ENCODE measurements around the gene PYCARD. TPM values are rescaled to one million over a fixed set of nuclear protein-coding genes. Genes with fewer than 3 reads are reported as not detected.

PYCARD gene
- 10 to 100 TPM; 27.1 to 88.4 (median 49.7) TPM for total RNA-seq

DNA sequence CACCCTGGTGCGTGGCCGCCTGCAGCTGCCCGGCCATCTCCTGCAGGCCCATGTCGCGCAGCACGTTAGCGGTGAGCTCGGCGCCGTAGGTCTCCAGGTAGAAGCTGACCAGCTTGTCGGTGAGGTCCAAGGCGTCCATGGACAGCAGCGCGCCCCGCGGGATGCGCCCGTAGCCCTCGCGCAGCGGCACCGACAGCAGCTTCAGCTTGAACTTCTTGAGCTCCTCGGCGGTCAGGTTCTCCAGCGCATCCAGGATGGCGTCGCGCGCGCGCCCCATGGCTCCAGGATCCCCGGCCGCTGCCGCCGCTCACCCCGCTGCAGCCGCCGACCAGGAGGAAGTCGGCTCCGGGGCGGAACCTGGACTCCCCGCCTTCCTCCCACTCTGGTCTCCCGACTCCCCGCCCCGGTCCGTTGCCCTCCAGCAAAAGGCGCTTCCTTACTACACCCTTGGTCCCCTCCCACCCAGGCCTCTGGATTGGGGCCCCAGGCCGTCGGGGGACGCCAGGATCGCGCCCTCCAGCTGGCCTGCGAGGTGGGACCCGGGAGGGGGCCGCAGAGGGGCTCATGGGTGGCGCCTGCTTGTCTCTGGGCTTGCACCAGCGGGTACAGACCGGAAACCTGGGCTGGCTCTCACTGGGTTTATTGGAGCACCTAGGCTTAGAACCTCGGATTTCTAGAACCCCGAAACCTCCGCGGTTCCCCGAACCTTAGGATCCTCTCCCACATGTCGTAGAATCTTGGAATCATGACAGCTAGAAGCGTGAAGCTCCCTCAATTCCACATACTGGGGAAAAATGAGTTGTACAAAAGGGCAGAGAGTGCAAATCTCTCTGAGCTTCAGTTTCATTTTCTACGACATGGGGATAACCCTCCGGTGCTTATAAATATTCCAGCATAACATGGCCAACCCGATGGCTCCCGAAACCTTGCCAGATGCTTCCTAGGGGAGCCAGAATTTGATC, at the start of gene PYCARD:
PYCARD (minus strand) TSS at position 347 of the 962 bp plus-strand sequence; CDS start at position 277, 70 bp downstream.
- TF ChIP-seq, protein P1, sequence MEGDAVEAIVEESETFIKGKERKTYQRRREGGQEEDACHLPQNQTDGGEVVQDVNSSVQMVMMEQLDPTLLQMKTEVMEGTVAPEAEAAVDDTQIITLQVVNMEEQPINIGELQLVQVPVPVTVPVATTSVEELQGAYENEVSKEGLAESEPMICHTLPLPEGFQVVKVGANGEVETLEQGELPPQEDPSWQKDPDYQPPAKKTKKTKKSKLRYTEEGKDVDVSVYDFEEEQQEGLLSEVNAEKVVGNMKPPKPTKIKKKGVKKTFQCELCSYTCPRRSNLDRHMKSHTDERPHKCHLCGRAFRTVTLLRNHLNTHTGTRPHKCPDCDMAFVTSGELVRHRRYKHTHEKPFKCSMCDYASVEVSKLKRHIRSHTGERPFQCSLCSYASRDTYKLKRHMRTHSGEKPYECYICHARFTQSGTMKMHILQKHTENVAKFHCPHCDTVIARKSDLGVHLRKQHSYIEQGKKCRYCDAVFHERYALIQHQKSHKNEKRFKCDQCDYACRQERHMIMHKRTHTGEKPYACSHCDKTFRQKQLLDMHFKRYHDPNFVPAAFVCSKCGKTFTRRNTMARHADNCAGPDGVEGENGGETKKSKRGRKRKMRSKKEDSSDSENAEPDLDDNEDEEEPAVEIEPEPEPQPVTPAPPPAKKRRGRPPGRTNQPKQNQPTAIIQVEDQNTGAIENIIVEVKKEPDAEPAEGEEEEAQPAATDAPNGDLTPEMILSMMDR (IDR thresholded peaks at IDR 0.05; ENCODE audit: low read depth), result no peak

DNA sequence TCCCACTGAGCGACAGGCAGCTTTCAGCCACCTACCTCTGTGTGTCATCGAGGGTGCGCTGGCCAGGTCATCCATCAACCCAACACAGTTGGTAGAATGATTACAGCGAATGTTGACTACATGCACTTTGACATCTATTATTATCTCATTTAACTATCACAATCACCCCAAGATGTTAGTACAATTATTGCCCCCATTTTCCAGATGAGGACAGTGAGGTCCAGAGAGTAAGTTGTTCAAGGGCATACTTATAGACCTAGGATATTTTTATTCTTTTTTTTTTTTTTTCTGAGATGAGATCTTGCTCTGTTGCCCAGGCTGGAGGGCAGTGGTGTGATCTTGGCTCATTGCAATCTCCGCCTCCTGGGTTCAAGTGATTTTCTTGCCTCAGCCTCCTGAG, 48.9 kb upstream of the PYCARD start:
- TF ChIP-seq, protein P1 (IDR thresholded peaks at IDR 0.05; ENCODE audit: low read depth), result no peak

DNA sequence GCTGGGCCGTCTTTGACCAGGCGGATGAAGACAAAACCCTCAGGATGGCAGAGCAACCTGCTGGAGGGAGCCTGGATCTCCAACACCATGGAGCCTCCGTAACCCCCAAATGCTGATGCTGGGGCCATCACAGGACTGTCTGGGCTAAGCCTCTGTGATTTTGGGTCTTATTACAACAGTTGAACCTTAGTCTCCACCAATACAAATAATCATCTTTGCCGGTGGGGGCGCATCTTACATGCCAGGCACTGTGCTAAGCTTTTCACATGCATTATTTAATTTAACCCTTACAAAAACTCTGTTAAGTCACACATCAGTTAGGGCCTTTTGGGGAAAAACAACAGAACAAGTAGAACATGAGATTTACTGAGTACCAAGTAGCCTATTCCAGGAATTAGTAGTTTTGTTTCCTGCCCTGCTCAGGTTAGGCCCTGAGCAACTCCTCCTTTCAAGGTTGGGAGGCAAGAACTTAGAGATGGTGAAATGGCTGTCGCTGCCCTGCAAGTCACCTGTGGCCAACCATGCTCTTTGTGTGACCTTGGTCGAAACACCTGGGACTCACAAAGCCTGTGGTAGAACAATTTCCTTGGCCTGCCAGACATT, 48.3 kb upstream of the PYCARD start:
- TF ChIP-seq, protein P1 (IDR thresholded peaks at IDR 0.05; ENCODE audit: low read depth), result no peak

DNA sequence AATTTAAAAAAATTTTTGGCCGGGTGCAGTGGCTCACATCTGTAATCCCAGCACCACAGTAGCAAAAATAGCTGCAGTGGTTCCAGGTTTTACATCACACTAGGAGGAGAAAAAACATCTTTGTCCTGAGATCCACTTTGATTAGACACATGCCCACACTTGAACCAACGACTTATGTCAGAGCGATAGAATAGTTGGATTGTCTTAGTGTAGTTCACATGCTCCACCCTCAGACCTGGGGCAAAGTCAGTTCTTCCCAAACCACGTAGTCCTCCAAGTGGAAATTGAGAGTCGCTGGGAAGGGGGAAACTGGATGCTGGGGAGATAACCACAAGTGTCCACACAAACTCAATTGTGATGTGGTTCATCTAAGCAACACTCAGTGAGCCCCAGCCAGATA, 45.8 kb upstream of the PYCARD start:
- TF ChIP-seq, protein P1 (IDR thresholded peaks at IDR 0.05; ENCODE audit: low read depth), result no peak

DNA sequence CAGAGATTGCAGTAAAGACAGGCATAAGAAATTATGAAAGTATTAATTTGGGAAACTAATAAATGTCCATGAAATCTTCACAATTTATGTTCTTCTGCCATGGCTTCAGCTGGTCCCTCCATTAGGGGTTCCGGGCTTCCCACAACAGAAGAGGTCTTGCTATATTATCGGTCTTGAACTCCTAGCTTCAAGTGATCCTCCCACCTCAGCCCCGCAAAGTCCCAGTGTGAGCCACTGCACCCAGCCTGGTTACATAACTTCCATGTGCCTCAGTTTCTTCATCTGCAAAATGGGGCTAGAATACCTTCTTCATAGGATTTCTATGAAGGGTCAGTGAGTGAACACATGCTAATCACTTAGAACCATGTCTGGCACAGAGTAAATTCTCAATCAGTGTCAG, 43.7 kb upstream of the PYCARD start:
- TF ChIP-seq, protein P1 (IDR thresholded peaks at IDR 0.05; ENCODE audit: low read depth), result no peak

DNA sequence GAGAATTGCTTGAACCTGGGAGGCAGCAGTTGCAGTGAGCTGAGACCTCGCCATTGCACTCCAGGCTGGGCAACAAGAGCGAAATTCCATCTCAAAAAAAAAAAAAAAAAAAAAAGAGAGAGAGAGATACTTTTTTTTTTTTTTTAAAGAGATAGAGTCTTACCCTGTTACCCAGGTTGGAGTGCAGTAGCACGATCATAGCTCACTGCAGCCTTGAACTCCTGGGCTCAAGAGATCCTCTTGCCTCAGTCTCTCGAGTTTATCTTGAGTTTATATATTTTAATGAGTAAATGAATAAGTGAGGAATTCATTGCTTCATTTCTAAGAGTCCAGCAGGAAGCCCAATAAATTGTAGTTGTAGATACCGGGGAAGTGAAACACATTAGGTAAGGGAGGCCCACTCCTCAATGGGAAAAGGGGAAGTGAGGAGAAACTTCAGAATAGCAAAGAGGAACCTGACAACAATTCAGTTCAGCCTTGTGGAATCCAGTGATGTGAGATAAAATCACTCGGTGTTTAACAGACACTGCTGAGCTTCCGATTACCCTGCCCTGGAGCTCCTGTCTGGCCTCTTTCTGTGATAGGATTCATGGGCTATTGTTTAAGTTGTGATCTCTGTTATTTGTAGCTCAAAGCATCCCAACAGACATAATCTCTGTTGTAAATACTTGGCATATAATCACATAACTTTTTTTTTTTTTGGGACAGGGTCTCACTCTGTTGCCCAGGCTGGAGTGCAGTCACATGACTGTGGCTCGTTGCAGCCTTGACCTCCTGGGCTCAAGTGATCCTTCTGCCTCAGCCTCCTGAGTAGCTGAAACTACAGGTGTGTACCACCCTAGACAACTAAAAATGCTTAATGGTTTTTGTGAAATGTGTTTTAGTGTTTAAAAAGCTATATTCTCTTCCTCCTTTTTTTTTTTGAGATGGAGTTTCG, 41.4 kb upstream of the PYCARD start:
- TF ChIP-seq, protein P1 (IDR thresholded peaks at IDR 0.05; ENCODE audit: low read depth), result no peak

Measured in subcutaneous adipose tissue (tissue), 4 donors.